Common myeloid progenitor, CD34-positive (primary cell): ENCODE results near the gene TBC1D8.

Experiments used
- CTCF ChIA-PET: fragments of 350-600 bp; sonication (Branson Sonifier 250); formaldehyde crosslinking; loops from one replicate; lab custom pipeline; 2021; ENCODE audit warnings: antibody characterized with exemption; lab: Charles Lee
- POLR2A ChIA-PET: fragments of 350-600 bp; sonication (Branson Sonifier 250); formaldehyde crosslinking; loops from one replicate; lab custom pipeline; 2021; ENCODE audit warnings: antibody characterized with exemption; lab: Charles Lee
- DNase-seq, 3 donors: peaks; one replicate each; pipeline versions ENCODE4 v3.0.0 to v3.0.0-alpha.2; 2013
- H3K27ac ChIP-seq, 2 experiments: 1 replicate in 1 of 2; 2 replicates in 1 of 2; pipeline ENCODE4 v1.7.0; 2013; ENCODE audit warnings: inconsistent platforms in 2 of 2, low read length in 2 of 2, mild to moderate bottlenecking in 2 of 2, low read depth in 1 of 2, moderate library complexity in 1 of 2; ENCODE audit not compliant: severe bottlenecking in 2 of 2, insufficient read depth in 1 of 2, poor library complexity in 1 of 2
- H3K27me3 ChIP-seq, 5 experiments: replicated peaks in 2 of 5; 1 replicate in 3 of 5; 2 replicates in 2 of 5; pipeline versions ENCODE4 v1.6.1 to v1.7.0; 2013; ENCODE audit warnings: low read length in 4 of 5, mild to moderate bottlenecking in 2 of 5, moderate library complexity in 2 of 5, inconsistent platforms in 1 of 5; ENCODE audit not compliant: insufficient read depth in 5 of 5, control insufficient read depth in 4 of 5
- H3K36me3 ChIP-seq, 4 experiments: 1 replicate in 2 of 4; 2 replicates in 2 of 4; pipeline versions ENCODE4 v1.6.1 to v1.7.0; 2013; ENCODE audit warnings: low read length in 3 of 4, control low read depth in 1 of 4, mild to moderate bottlenecking in 1 of 4; ENCODE audit not compliant: control insufficient read depth in 4 of 4, insufficient read depth in 4 of 4
- H3K4me1 ChIP-seq, 4 experiments: 1 replicate in 3 of 4; 2 replicates in 1 of 4; pipeline versions ENCODE4 v1.6.1 to v1.7.1; 2013; ENCODE audit warnings: low read length in 3 of 4, mild to moderate bottlenecking in 3 of 4, control low read depth in 1 of 4, inconsistent platforms in 1 of 4, moderate library complexity in 1 of 4; ENCODE audit not compliant: control insufficient read depth in 4 of 4, insufficient read depth in 4 of 4; ENCODE audit errors: control extremely low read depth in 1 of 4
- H3K4me3 ChIP-seq, 7 experiments: 1 replicate in 4 of 7; 2 replicates in 3 of 7; pipeline versions ENCODE4 v1.5.1 to v1.7.0; 2013; ENCODE audit warnings: mild to moderate bottlenecking in 7 of 7, low read length in 6 of 7, moderate library complexity in 6 of 7, inconsistent platforms in 2 of 7, low read depth in 2 of 7, control low read depth in 1 of 7; ENCODE audit not compliant: insufficient read depth in 4 of 7, control insufficient read depth in 1 of 7; ENCODE audit errors: extremely low read depth in 1 of 7
- H3K9me3 ChIP-seq, 5 experiments: 1 replicate in 4 of 5; 2 replicates in 1 of 5; pipeline versions ENCODE4 v1.6.1 to v1.7.1; 2013; ENCODE audit warnings: low read length in 4 of 5, mild to moderate bottlenecking in 2 of 5, inconsistent platforms in 1 of 5, low read depth in 1 of 5, moderate library complexity in 1 of 5; ENCODE audit not compliant: control insufficient read depth in 4 of 5, insufficient read depth in 2 of 5; ENCODE audit errors: control extremely low read depth in 1 of 5
- WGBS: methylation state at CpG from one replicate; pipeline ENCODE4 v1.1.5; 2013; ENCODE audit not compliant: insufficient coverage; 5-methylcytosine and 5-hydroxymethylcytosine counted together

The TBC1D8 gene

DNA sequence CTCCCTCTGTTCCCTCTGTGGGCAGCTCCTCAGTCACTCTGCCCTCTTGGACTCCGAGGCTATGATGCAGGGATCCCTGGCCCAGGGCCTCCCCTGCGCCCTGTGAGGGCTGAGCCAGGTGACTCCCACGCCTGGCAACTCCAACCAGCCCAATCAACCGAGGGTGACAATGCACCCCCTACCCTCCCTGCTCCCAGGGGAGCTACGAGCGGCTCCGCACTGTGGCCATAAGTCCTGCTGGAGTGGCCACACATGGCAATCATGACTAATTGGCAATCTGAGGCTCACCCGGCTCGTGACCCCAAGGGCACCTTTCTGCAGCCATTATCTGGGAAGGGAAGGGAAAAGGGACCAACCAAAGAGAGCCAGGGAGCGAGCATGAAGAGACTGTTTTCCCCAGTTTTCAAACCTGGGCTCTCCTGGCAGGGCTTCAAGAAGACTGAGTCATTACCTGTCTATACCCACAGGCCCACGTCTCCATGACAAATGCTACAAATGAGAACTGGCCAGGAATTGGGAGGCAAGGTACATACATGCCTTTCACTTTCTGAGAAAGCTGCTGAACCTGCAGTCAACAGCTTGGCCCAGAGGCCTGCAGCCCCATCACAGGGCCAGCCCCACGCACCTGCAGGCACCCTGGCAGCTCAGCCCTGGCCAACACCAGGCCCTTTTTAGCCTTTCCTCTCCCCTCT is 104.0 kb downstream of the TBC1D8 start:
- Histone ChIP-seq H3K4me1 (no peaks in the 10 kb centered on the region), H3K9me3 (no peaks in the 10 kb centered on the region), H3K27me3 (no peaks in the 10 kb centered on the region), H3K4me3 (no peak overlapping the region), H3K27ac (no peak overlapping the region), H3K36me3 (no peaks in the 10 kb centered on the region)
- peak in 1 of 3 donors; percentile 5 for DNase-seq
- WGBS = 92% methylated on average over 9 of the region's 12 CpGs
- ChIA-PET CTCF (interaction anchor here (1.4 to 3.8 kb wide), 2 partner anchors 10 to 106 kb away, joined by 3 to 13 read pairs; no protein-coding TSS in a partner anchor), POLR2A (interaction anchor here (0.5 kb wide), 1 partner anchor 22 kb away, joined by 3 read pairs; no protein-coding TSS in a partner anchor)

DNA sequence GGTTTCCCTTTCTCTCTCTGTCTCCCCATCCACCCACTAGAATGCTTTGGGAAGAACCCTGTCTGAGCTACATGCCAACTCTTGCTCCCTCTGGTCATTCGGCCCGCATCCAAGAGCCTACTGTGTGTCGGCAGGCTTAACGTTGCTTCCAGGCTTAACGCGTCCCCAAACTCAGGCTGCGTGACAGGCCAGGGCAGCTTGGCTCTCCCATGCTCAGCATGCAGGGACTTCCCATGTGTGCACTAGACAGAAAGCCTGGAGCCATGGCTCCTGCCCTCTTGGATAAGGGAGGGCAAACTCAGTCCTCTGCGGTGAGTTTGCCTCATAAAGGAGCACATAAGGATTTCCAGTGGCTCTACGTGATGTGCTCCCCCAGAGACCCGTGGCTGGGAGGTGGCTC is 105.9 kb downstream of the TBC1D8 start:
- Histone ChIP-seq H3K27me3 (no peaks in the 10 kb centered on the region), H3K4me1 (peaks cover 0 to 7% (median 0%) of the 10 kb centered on the region in 4 experiments), H3K27ac (no peak overlapping the region), H3K36me3 (no peaks in the 10 kb centered on the region), H3K4me3 (no peak overlapping the region), H3K9me3 (no peaks in the 10 kb centered on the region)
- no peak for DNase-seq
- ChIA-PET CTCF (interaction anchor here (0.9 to 3.8 kb wide), 3 partner anchors 8 to 163 kb away, joined by 3 to 13 read pairs (median 3); no protein-coding TSS in a partner anchor), POLR2A (interaction anchor here (0.6 kb wide), 1 partner anchor 244 kb away, joined by 5 read pairs; no protein-coding TSS in a partner anchor)
- WGBS = 98% methylated on average over 10 of the region's 10 CpGs

DNA sequence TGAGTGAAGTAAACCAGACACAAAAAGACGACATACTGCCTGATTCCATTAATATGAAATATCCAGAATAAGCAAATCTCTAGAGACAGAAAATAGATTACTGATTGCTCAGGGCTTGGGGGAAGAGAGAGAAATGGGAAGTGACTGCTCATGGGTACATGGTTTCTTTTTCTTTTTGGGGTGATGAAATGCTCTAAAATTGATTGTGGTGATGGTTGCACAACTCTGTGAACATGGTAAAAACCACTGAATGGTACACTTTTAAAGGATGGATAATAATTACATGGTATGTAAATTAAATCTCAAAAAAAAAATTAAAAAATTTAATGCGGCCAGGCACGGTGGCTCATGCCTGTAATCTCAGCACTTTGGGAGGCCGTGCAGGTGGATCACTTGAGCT is 109.8 kb downstream of the TBC1D8 start:
- Histone ChIP-seq H3K36me3 (peaks cover 0 to 4% (median 0%) of the 10 kb centered on the region in 4 experiments), H3K4me3 (no peak overlapping the region), H3K4me1 (peaks cover 0 to 7% (median 0%) of the 10 kb centered on the region in 4 experiments), H3K27me3 (no peaks in the 10 kb centered on the region), H3K9me3 (no peaks in the 10 kb centered on the region), H3K27ac (no peak overlapping the region)
- ChIA-PET CTCF (no interaction called here), POLR2A (no interaction called here)
- peak in 2 of 3 donors; percentile 27 to 34 for DNase-seq
- no CpG with 5 or more reads among the region's 4 CpGs for WGBS

DNA sequence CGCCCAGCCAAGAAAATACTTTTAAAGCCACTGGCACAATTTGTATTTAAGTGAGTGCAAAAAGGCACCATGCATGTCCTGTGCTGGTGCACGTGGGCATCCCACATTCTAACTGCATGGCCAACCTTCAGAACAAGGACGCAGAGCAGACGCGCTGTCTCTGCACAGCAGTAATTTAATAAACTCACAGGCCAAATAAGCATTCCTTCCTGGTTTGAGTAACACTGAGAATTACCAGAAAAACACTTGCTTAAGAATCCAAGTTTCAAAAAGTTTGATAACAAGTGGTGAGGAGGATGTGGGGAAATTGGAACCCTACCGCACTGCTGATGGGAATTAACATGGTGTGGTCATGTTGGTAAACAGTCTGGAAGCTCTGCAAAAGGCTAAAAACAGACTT is 110.4 kb downstream of the TBC1D8 start:
- H3K4me1 ChIP-seq = peaks cover 0 to 7% (median 0%) of the 10 kb centered on the region in 4 experiments

DNA sequence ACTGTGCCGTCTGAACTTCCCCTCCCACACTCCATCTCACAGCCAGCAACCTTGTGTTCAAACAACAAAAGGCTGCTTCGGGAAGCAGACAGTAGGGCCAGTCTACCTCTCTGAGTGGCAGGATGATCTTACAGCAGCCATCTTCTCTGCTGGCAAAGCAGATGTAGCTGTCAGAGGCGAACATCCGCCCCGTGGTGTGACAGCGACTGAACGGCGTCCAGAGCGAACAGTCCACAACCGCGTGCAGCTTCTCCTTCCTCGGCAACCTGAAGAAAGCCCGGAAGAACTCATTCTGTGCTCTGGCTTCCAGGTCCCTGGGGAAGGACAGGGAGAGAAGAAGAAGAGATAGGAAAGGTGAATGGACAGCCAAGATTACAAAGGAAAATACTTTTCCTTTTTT is 111.1 kb downstream of the TBC1D8 start:
- Histone ChIP-seq H3K27ac (no peak overlapping the region), H3K36me3 (peaks cover 0 to 4% (median 0%) of the 10 kb centered on the region in 4 experiments), H3K9me3 (no peaks in the 10 kb centered on the region), H3K4me3 (no peak overlapping the region), H3K27me3 (no peaks in the 10 kb centered on the region), H3K4me1 (peaks cover 0 to 7% (median 0%) of the 10 kb centered on the region in 4 experiments)
- WGBS = 96% methylated on average over 13 of the region's 13 CpGs
- no peak for DNase-seq
- ChIA-PET POLR2A (no interaction called here), CTCF (interaction anchor here (0.7 to 0.9 kb wide), 2 partner anchors 12 to 167 kb away, joined by 3 read pairs; no protein-coding TSS in a partner anchor)

More for the DNA sequence above, 110.4 kb downstream of the TBC1D8 start:
- ChIA-PET POLR2A (no interaction called here), CTCF (no interaction called here)
- peaks cover 0 to 4% (median 0%) of the 10 kb centered on the region in 4 experiments for H3K36me3 ChIP-seq
- no peaks in the 10 kb centered on the region for H3K27me3 ChIP-seq
- WGBS = 93% methylated on average over 5 of the region's 6 CpGs
- DNase-seq = no peak
- H3K27ac ChIP-seq = no peak overlapping the region
- H3K9me3 ChIP-seq = no peaks in the 10 kb centered on the region
- H3K4me3 ChIP-seq = no peak overlapping the region

DNA sequence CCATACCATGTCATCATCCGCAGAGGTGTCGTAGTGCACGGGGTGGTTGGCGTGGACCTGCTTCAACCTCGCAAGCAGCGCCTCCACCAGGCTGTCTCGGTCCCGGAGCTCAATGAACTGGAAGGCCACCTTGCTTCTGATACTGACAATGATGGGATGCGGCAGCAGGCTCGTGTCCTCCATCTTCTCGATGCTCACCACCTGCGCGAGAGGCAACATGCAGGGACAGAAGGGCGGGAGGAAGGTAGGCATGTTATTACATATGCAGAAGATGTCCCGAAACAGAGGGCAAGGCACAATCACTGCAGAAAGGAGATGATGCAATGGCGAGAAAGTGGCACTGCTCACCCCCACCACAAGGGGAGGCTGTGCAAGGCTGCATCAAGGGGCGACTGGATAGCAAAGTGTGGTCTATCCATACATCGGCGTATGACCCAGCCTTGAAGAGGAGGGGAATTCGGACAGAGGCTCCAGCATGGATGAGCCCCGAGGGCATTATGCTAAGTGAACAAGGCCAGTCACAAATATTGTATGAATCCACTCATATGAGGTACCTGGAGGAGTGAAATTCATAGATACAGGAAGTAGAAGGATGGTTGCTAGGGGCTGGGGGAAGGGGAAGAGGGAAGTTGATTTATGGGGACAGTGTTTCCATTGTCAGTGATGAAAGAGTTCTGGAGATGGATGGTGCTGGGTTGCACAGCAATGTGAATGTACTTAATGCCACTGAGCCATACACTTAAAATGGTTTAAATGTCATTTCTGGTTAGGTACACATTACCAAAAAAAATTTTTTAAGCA is 112.5 kb downstream of the TBC1D8 start:
- CTCF ChIA-PET = interaction anchor here (1.7 to 4.3 kb wide), 5 partner anchors 8 to 167 kb away, joined by 4 to 34 read pairs (median 13); partner anchors contain the start of gene TBC1D8
- Histone ChIP-seq H3K36me3 (peaks cover 0 to 4% (median 0%) of the 10 kb centered on the region in 4 experiments), H3K27ac (no peak overlapping the region), H3K27me3 (no peaks in the 10 kb centered on the region), H3K9me3 (no peaks in the 10 kb centered on the region), H3K4me1 (peaks cover 0 to 7% (median 0%) of the 10 kb centered on the region in 4 experiments), H3K4me3 (no peak overlapping the region)
- POLR2A ChIA-PET = no interaction called here
- peak in 2 of 3 donors; percentile 34 to 39 for DNase-seq
- WGBS = 97% methylated on average over 21 of the region's 21 CpGs
